ENCODE data around the gene BAG2.

BAG2 gene

GRCh38 chr6:57177545-57178265, 5.6 kb downstream of the BAG2 start:
- no peak for DNase-seq

- no peak for DNase-seq
These were observed 8.5 kb downstream of the BAG2 start for GRCh38 chr6:57180596-57180995.

- no peak for DNase-seq
These were observed 9.9 kb downstream of the BAG2 start for GRCh38 chr6:57182017-57182432.

DNA sequence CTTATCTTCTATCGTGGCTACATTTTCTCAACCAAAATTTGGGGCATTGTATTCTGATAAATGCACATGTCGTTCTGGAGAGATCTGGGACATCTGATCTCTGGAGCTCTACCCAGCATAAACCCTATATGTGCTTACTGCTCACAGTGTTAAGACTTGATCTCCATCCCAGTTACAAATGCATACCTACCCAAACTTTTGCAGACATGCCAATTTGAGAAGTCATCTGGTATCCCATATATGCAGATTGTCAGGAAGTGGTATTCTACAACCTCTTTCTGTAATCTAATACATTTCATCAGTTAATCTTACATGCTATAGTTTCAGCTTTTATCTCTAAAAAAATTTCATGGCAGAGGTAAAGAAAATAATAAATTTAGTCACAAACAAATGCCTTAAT, 11.2 kb downstream of the BAG2 start:
- DNase-seq, result no peak

DNA sequence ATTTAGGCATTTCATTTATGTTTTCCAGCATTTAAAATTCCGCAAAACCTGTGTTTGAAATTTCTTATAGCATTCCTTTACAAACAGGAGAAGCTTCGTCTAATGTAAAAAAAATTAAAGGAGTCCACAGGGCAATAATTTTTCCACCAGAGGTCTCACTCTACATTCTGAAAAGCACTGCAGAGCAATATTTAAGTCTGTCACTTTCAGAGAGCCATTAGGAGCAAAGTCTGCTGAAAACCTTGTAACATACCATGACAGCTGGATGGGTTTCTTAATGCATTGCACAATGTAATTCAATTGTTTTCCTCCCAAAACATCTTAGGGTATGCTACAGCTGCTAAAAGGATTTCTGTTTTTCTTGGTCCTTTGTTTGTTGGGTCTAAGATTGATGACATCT, 18.0 kb downstream of the BAG2 start:
- no peak for DNase-seq

GRCh38 chr6:57193177-57193576, 21.1 kb downstream of the BAG2 start:
- no peak for DNase-seq

GRCh38 chr6:57195457-57195856, 23.3 kb downstream of the BAG2 start:
- no peak for DNase-seq

GRCh38 chr6:57198926-57199636, 27.0 kb downstream of the BAG2 start:
- no peak for DNase-seq

DNA sequence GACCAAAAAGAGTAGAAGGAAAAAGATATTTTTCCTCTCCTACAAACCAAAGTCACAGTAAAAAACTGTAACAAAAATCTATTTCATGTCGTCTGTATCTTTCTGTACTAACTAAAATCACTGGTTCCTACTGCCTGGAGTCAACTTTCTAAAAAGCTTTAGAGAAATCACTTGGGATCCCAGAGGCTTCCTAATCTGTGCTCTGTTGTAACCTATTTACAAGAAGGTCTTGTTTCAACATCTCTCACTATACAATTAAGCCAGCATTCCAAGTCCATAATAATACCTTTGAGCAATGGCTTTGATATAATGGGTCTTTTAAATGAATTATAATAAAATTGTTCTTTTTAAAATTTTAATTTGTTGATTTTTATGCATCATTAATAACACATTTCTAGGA, 29.6 kb downstream of the BAG2 start:
- no peak for DNase-seq

DNA sequence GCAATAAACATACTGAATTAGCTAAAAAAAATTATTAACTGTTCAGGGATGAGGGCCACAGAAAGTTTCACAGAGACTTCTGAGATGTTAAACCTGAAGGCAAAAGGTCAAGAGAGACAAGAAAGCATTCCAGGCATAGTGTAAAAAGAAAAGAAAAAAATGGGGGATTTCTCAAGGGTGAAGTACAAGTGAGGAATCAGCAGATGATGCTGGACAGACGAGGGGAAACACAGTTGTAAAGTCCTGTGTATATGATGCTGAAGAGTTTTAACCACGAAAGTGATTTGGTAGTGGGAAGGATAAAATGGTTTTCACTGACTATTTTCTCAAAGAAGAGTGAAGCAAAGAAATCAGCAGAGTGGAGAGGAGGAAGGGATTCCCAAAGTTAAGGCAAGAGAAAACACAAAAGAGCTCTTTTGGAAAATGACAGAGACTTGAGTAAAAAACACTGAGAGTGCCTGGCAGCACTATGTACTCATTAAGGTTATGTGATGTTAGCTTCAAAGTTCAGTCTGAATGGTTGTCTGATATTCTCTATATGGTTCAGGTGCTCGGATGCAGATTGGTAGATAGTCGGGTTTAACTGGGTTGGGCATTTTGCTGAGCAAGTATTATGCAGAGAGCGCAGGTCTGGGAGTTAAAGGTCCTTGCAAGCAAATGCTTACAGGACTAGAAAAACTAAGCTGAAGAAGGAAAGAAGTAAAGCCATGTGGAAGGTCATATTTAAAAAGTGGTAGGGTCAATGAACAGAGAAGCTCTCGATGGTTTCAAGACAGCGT, 33.6 kb downstream of the BAG2 start:
- DNase-seq, result no peak

- DNase-seq, result no peak
These were observed 35.0 kb downstream of the BAG2 start for GRCh38 chr6:57207141-57207540.

- no peak for DNase-seq
These were observed 35.7 kb downstream of the BAG2 start for GRCh38 chr6:57207872-57208271.

DNA sequence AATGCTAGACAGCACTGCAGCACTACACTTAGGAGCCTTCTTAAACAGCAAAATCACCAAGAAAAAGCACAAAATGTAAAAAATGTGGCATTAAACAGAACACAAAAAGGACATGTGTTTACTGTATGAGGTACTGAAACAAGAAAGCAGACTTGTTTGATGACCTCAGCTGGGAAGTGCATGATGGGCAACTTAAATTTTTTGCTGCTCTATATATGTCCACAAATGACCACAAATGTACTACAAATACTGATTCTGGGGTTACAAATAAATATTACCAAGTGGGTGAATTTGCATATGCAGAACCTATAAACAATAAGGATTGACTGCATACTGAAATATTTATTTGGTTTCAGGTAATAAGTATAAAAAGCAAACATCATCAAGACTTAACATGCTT, 36.9 kb downstream of the BAG2 start:
- no peak for DNase-seq

- DNase-seq, result no peak
These were observed 37.9 kb downstream of the BAG2 start for GRCh38 chr6:57210060-57210459.

GRCh38 chr6:57215260-57215659, 43.1 kb downstream of the BAG2 start:
- no peak for DNase-seq

GRCh38 chr6:57216235-57217101, 44.3 kb downstream of the BAG2 start:
- no peak for DNase-seq

DNA sequence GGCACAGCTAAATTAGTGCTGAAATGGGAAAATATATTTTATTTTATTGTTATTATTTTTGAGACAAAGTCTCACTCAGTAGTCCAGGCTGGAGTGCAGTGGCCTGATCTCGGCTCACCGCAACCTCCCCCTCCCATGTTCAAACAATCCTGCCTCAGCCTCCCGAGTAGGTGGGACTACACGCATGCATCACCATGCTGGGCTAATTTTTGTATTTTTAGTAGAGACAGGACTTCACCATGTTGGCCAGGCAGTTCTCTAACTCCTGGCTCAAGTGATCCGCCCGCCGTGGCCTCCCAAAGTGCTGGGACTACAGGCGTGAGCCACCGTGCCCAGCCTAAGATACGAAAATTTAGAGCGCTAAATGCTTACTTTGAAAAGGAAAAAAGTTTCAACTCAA, 45.1 kb downstream of the BAG2 start:
- no peak for DNase-seq

- no peak for DNase-seq
These were observed 48.1 kb downstream of the BAG2 start for GRCh38 chr6:57220083-57220703.

DNA sequence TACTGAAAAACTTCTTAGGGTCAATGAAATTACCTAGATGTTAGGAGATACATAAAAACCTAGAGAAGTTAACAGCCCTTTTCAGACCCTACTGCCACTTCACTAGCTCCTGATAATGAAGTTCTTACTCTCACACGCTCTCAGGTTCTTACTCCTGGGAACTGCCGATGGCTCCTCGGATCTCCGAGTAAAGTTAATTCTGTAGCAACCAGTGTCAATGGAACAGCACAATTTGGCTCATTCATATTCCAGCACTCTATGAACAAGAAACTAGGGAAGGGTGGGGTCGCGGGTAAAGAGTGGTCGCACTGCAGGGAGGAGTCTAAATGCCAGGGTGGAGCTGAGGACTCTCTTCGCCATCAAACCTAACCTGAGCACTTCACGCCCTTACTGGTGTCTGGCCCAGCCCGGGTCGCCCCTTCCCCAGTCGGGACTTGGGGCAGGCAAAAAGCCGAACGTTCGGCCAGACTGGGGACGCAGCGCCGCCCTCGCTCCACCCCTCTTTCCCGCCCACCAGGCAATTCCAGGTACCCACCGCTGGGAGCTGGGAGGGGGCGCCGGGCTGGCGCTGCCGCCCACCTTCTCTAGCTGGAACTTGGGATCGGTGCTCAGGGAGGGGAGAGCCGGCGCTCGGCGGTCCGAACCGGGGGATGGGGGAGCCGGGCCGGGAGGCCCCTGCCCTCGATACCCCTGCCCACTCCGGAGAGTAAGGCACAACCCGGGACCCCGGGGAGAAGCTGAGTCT, 49.2 kb downstream of the BAG2 start:
- DNase-seq, result peak; percentile 50

- DNase-seq, result peak; percentile 79
These were observed 50.0 kb downstream of the BAG2 start, which contains the start of gene RAB23 for GRCh38 chr6:57221936-57222742. RAB23 (minus strand) TSS chr6:57222307; CDS start chr6:57210380, 11,927 bp downstream.

DNA sequence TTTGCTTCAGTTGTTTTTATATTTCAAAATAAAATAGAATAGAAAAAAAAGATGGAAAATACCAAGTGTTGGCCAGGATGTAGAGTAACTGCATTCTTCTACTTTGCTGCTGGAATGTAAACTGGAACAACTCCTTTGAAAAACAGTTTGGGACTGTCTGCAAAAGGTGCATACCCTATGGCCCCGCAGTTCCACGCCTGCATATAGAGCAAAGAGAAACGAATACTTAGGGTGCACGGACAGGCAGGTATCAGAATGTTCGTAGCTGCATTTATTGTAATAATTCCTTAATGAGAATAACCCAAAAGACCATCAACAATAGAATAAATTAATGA, 50.6 kb downstream of the BAG2 start:
- no peak for DNase-seq

All from stimulated activated CD4-positive, alpha-beta T cell treated with anti-CD3 and anti-CD28 coated beads, Interleukin-4, amount 100 ng/mL, for 1 hour (primary cell).